T-helper 1 cell treated with Interleukin-12 subunit alpha and Interleukin-12 subunit beta and Interleukin-4 antibody, amounts not matched to agents 30 ng/mL and 1 ng/mL, for 36 hours (primary cell): Measurements from ENCODE around the gene CCDC85C. TPM values are rescaled to one million over a fixed set of nuclear protein-coding genes. Genes with fewer than 3 reads are reported as not detected.

ENCODE experiments used
- intact Hi-C: fragments of 100-400 bp; cut with micrococcal nuclease; formaldehyde crosslinking; loops from one replicate; pipeline ENCODE4 v1.15.1; 2024
- total RNA-seq: library from RNA; stranded (reverse); gene quantifications from 2 replicates; pipeline ENCODE4 v1.2.3, GENCODE V29; 2022

CCDC85C gene
- total RNA-seq, 1 donor from 2014 or later, result 9.8 TPM

GRCh38 chr14:99630202-99630601 is 26.2 kb upstream of the CCDC85C start:
- intact Hi-C loops, result no loop called here

- intact Hi-C loops, result loop anchor here (1.0 kb wide), 1 partner anchor 111 kb away; no protein-coding TSS in a partner anchor
Observed at GRCh38 chr14:99628887-99629618, 25.0 kb upstream of the CCDC85C start.

GRCh38 chr14:99627510-99628381 is 23.7 kb upstream of the CCDC85C start:
- intact Hi-C loops, result no loop called here

GRCh38 chr14:99627100-99627499 is 23.1 kb upstream of the CCDC85C start:
- intact Hi-C loops, result no loop called here

- intact Hi-C loops, result no loop called here
Observed at GRCh38 chr14:99626041-99626648, 22.1 kb upstream of the CCDC85C start.

- intact Hi-C loops, result no loop called here
Observed at GRCh38 chr14:99625476-99625875, 21.5 kb upstream of the CCDC85C start.

GRCh38 chr14:99624971-99625370 is 21.0 kb upstream of the CCDC85C start:
- intact Hi-C loops, result no loop called here

GRCh38 chr14:99624024-99624423 is 20.0 kb upstream of the CCDC85C start:
- intact Hi-C loops, result no loop called here

GRCh38 chr14:99621948-99622347 is 17.9 kb upstream of the CCDC85C start:
- intact Hi-C loops, result no loop called here

- intact Hi-C loops, result no loop called here
Observed at GRCh38 chr14:99619835-99620834, 16.1 kb upstream of the CCDC85C start.

- intact Hi-C loops, result no loop called here
Observed at GRCh38 chr14:99616832-99617800, 13.1 kb upstream of the CCDC85C start.

- intact Hi-C loops, result no loop called here
Observed at GRCh38 chr14:99615497-99616157, 11.6 kb upstream of the CCDC85C start.

- intact Hi-C loops, result no loop called here
Observed at GRCh38 chr14:99612738-99613330, 8.8 kb upstream of the CCDC85C start.

GRCh38 chr14:99612071-99612737 is 8.2 kb upstream of the CCDC85C start:
- intact Hi-C loops, result no loop called here

GRCh38 chr14:99611646-99612045 is 7.6 kb upstream of the CCDC85C start:
- intact Hi-C loops, result no loop called here

- intact Hi-C loops, result loop anchor here (10.0 kb wide), 3 partner anchors 335 to 615 kb away; partner anchors contain the start of genes BCL11B and EVL
Observed at GRCh38 chr14:99609245-99610170, 5.5 kb upstream of the CCDC85C start.

GRCh38 chr14:99608591-99608990 is 4.6 kb upstream of the CCDC85C start:
- intact Hi-C loops, result loop anchor here (10.0 kb wide), 3 partner anchors 334 to 616 kb away; partner anchors contain the start of genes BCL11B and EVL
